NCI-H510A (cell line): ENCODE measurements around the gene TLCD3A.
"Not testable (repeated sequence)": the region's sequence is repeated elsewhere in the genome, so short reads cannot be mapped to it uniquely, and the experiment has no call there.

Experiments used
- DNase-seq: peaks from one replicate; lab custom pipeline; 2025; lab: John Stamatoyannopoulos, UW

The TLCD3A gene

GRCh38 chr17:789160-789840, 56.9 kb downstream of the TLCD3A start:
- no peak for DNase-seq

GRCh38 chr17:789931-790873, 57.8 kb downstream of the TLCD3A start:
- not testable (repeated sequence) for DNase-seq

DNA sequence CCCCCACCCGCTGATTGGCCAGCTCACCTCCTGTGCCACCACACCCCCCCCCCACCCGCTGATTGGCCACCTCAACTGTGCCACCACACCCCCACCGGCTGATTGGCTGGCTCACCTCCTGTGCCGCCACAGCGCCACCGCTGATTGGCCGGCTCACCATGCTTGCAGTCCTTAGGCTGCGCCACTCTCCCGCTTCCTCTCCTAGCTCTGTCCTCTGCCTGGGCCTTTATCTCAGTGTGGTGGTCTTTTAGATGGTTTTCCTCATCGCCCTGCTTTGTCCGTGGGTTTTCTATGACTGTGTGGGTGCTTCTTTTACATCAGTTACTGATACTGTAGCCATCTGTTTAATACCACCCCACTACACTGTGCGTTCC, 58.5 kb downstream of the TLCD3A start:
- DNase-seq: not testable (repeated sequence)

DNA sequence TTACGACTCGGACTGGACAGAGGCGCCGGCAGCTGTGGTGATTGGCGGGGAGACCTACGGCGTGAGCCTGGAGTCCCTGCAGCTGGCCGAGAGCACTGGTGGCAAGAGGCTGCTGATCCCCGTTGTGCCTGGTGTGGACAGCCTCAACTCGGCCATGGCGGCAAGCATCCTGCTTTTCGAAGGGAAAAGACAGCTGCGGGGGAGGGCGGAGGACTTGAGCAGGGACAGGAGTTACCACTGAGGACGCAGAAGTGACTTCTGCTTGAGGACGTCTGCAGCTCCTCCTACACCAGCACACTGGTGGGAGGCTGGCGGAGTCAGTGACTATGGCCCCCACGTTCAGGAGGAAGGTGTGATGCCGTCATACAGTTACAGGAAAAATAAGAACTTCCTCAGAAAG, 59.4 kb downstream of the TLCD3A start:
- no peak for DNase-seq

GRCh38 chr17:792277-792676, 59.9 kb downstream of the TLCD3A start:
- no peak for DNase-seq
